Esophagus muscularis mucosa (tissue), 4 donors: ENCODE measurements around the gene DHCR24. TPM values are rescaled to one million over a fixed set of nuclear protein-coding genes. Genes with fewer than 3 reads are reported as not detected.

Source experiments
- DNase-seq: peaks from one replicate; pipeline ENCODE4 v3.0.0-alpha.2; 2017; ENCODE audit errors: extremely low spot score
- H3K27ac ChIP-seq, 4 donors: fragments of 200-600 bp; sonication (generic); replicated peaks in 1 of 4; 1 replicate in 3 of 4; 2 replicates in 1 of 4; pipeline ENCODE4 v1.5.1; 2016 to 2019; ENCODE audit warnings: mild to moderate bottlenecking in 1 of 4
- H3K27me3 ChIP-seq, 4 donors: fragments of 200-600 bp; sonication (generic); one replicate each; pipeline versions ENCODE4 v1.5.1 to v1.6.0; 2016 to 2019
- H3K36me3 ChIP-seq, 4 donors: fragments of 200-600 bp; sonication (generic); one replicate each; pipeline ENCODE4 v1.5.1; 2016 to 2019
- H3K4me1 ChIP-seq, 4 donors: fragments of 200-600 bp; sonication (generic); one replicate each; pipeline ENCODE4 v1.5.1; 2016 to 2019
- H3K4me3 ChIP-seq, 4 donors: fragments of 200-600 bp; sonication (generic); 1 replicate in 2 of 4; 2 replicates in 2 of 4; pipeline ENCODE4 v1.5.1; 2016 to 2019; ENCODE audit warnings: mild to moderate bottlenecking in 4 of 4, moderate library complexity in 1 of 4
- H3K9me3 ChIP-seq, 4 donors: fragments of 200-600 bp; sonication (generic); 1 replicate in 3 of 4; 2 replicates in 1 of 4; pipeline ENCODE4 v1.5.1; 2016 to 2019
- EP300 ChIP-seq: sonication (generic); formaldehyde crosslinking; IDR thresholded peaks from one replicate; pipeline ENCODE4 v1.6.1; 2017; ENCODE audit warnings: antibody characterized with exemption
- POLR2A ChIP-seq: fragments of 450-650 bp; IDR thresholded peaks from one replicate; pipeline ENCODE4 v1.6.1; 2017; ENCODE audit warnings: antibody characterized with exemption, moderate library complexity, mild to moderate bottlenecking, low read depth
- POLR2AphosphoS5 ChIP-seq, 2 donors: sonication (generic); formaldehyde crosslinking; IDR thresholded peaks; one replicate each; pipeline ENCODE4 v1.6.1; 2017; ENCODE audit warnings: antibody characterized with exemption in 2 of 2
- WGBS: methylation state at CpG from one replicate; pipeline ENCODE4 v1.1.5; 2018; 5-methylcytosine and 5-hydroxymethylcytosine counted together
- intact Hi-C: fragments of 100-400 bp; cut with DNase I; formaldehyde crosslinking; loops from one replicate; pipeline ENCODE4 v1.15.1; 2023
- total RNA-seq, 4 donors: library from RNA; depleted of rRNA; stranded (reverse); fragments of >200 nt; gene quantifications; one replicate each; pipeline versions ENCODE4 v1.1.0 to v1.2.1, GENCODE V29; 2016
- TF ChIP-seq, protein P1 (sequence below), 3 experiments: fragments of 200-600 bp in 2 of 3; fragments of 450-650 bp in 1 of 3; sonication (generic) in 2 of 3; IDR thresholded peaks; one replicate each; pipeline ENCODE4 v1.5.1; 2017 to 2019; ENCODE audit warnings: antibody characterized with exemption in 3 of 3, mild to moderate bottlenecking in 2 of 3, moderate library complexity in 1 of 3

The DHCR24 gene
- total RNA-seq, 4 donors from 2014 or later: 10.8 to 16.1 (median 13.1) TPM

DNA sequence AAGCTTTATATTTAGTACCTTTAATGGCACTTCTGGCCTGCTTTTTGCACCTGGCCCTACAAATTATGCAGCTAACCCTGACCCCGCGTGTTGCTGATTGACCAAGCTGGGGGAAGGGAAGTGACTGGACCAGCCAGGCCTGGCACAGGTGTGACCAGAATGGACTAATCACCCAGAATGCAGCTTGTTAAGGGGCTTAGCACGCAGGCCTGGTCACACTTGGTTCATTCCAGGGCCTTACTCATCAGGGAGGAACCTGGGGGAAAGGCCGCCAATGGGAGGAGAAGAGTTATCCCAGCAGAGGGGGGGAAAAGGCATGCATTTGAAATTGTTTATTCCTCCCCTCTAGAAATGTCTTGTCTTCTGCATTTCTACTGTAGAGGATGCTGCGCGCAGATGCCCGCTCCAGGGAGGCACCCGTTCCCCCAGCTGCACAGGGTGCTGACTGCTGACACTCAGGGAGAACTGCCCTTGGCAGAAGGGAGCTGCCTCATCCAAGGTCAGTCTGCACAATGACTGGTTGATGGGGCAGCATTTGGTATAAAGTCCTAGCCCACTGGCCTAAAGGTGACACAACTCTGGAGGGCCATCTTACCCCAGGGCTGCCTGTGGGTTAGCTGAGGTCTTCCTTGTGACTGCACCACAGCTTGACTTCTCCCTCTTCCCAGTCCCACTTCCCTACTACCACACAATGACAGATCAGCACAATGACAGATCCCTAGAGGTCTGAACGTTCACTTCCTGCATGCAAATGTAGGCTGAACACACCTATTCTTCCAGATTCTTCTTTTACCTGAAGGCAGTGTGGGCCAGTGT lies 29.0 kb downstream of the DHCR24 start:
- H3K27ac ChIP-seq: no peak overlapping the region

GRCh38 chr1:54857141-54857540 lies 29.9 kb downstream of the DHCR24 start:
- no peak for DNase-seq
- Histone ChIP-seq H3K9me3 (no peaks in the 10 kb centered on the region), H3K27me3 (no peaks in the 10 kb centered on the region), H3K4me3 (no peak overlapping the region), H3K4me1 (no peaks in the 10 kb centered on the region), H3K27ac (no peak overlapping the region), H3K36me3 (peaks cover 0 to 20% (median 1%) of the 10 kb centered on the region in 4 donors)
- TF ChIP-seq, protein P1, sequence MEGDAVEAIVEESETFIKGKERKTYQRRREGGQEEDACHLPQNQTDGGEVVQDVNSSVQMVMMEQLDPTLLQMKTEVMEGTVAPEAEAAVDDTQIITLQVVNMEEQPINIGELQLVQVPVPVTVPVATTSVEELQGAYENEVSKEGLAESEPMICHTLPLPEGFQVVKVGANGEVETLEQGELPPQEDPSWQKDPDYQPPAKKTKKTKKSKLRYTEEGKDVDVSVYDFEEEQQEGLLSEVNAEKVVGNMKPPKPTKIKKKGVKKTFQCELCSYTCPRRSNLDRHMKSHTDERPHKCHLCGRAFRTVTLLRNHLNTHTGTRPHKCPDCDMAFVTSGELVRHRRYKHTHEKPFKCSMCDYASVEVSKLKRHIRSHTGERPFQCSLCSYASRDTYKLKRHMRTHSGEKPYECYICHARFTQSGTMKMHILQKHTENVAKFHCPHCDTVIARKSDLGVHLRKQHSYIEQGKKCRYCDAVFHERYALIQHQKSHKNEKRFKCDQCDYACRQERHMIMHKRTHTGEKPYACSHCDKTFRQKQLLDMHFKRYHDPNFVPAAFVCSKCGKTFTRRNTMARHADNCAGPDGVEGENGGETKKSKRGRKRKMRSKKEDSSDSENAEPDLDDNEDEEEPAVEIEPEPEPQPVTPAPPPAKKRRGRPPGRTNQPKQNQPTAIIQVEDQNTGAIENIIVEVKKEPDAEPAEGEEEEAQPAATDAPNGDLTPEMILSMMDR (IDR thresholded peaks at IDR 0.05): no peak
- TF ChIP-seq POLR2A: no peak
- no peak for TF ChIP-seq POLR2AphosphoS5 (IDR thresholded peaks at IDR 0.05)
- TF ChIP-seq EP300: no peak
- intact Hi-C loops: no loop called here
- 93% methylated on average over 3 of the region's 3 CpGs for WGBS

More for the DNA sequence above, 29.0 kb downstream of the DHCR24 start:
- WGBS: 76% methylated on average over 9 of the region's 9 CpGs
- no peak for DNase-seq
- no peak overlapping the region for H3K4me3 ChIP-seq
- TF ChIP-seq, protein P1 (IDR thresholded peaks at IDR 0.05): no peak
- TF ChIP-seq EP300 (no peak), POLR2AphosphoS5 (IDR thresholded peaks at IDR 0.05) (no peak), POLR2A (no peak)
- peaks cover 0 to 19% (median 0%) of the 10 kb centered on the region in 4 donors for H3K36me3 ChIP-seq
- intact Hi-C loops: no loop called here
- no peaks in the 10 kb centered on the region for H3K27me3 ChIP-seq
- no peaks in the 10 kb centered on the region for H3K9me3 ChIP-seq
- no peaks in the 10 kb centered on the region for H3K4me1 ChIP-seq

DNA sequence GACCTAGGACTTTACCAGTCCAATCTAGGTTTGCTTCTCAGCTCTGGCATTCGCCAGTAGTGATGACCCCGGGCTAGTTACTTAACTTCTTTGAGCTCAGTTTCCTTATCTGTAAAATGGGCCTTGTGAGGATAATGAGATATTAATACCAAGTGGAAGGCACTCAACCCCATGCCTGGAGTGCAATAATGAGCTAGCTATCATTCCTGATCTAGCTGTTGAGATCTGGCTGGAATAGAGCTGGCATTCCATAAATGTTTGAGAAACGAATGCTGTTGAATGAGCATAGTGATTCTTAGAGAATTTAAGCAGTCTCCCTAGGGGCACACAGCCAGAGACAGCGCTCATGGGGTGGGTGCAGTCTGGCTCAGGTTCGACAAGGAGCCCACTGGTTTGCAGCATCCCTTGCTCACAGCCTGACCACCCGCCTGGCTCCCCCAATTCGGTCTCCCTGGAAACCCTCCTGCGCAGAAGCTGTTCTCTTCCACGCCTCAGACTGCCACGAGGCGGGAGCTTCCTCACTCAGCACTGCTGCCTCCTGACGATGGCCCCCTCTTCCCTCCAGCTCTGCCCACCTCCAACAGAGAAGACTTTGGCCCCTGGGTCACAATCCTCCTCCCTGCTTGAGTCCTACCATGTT lies 32.5 kb downstream of the DHCR24 start:
- Histone ChIP-seq H3K27ac (no peak overlapping the region), H3K27me3 (no peaks in the 10 kb centered on the region), H3K9me3 (no peaks in the 10 kb centered on the region), H3K36me3 (peaks cover 0 to 29% (median 6%) of the 10 kb centered on the region in 4 donors), H3K4me3 (no peak overlapping the region), H3K4me1 (peaks cover 0 to 13% (median 4%) of the 10 kb centered on the region in 4 donors)
- TF ChIP-seq, protein P1 (IDR thresholded peaks at IDR 0.05): no peak
- TF ChIP-seq EP300 (no peak), POLR2A (no peak), POLR2AphosphoS5 (IDR thresholded peaks at IDR 0.05) (no peak)
- WGBS: 90% methylated on average over 10 of the region's 12 CpGs
- intact Hi-C loops: no loop called here
- no peak for DNase-seq

GRCh38 chr1:54853793-54854370 lies 33.1 kb downstream of the DHCR24 start:
- no peaks in the 10 kb centered on the region for H3K27me3 ChIP-seq
- DNase-seq: no peak
- H3K36me3 ChIP-seq: peaks cover 0 to 29% (median 6%) of the 10 kb centered on the region in 4 donors
- TF ChIP-seq POLR2AphosphoS5 (IDR thresholded peaks at IDR 0.05) (no peak), EP300 (no peak), POLR2A (no peak)
- TF ChIP-seq, protein P1 (IDR thresholded peaks at IDR 0.05): no peak
- no peak overlapping the region for H3K27ac ChIP-seq
- peaks cover 0 to 13% (median 4%) of the 10 kb centered on the region in 4 donors for H3K4me1 ChIP-seq
- 98% methylated on average over 12 of the region's 12 CpGs for WGBS
- intact Hi-C loops: no loop called here
- no peaks in the 10 kb centered on the region for H3K9me3 ChIP-seq
- H3K4me3 ChIP-seq: no peak overlapping the region
